Astrocyte of the spinal cord (primary cell): Measurements from ENCODE around the gene DLGAP3.

Experiments used
- DNase-seq: peaks from one replicate; pipeline ENCODE4 v3.0.0; 2011; ENCODE audit warnings: low read depth, low spot score
- H3K4me3 ChIP-seq: 2 replicates; pipeline ENCODE4 v1.5.1; 2011; ENCODE audit warnings: low read depth, mild to moderate bottlenecking, low read length, moderate library complexity
- CTCF ChIP-seq: IDR thresholded peaks from 2 replicates; pipeline ENCODE4 v1.5.1; 2012; ENCODE audit warnings: low read depth, mild to moderate bottlenecking, low read length, inconsistent platforms
- in situ Hi-C: cut with HindIII; loops from 2 replicates; pipeline ENCODE4 v1.10.0; 2017; ENCODE audit warnings: low sequenced_read_pairs

Gene DLGAP3

GRCh38 chr1:34879230-34879629 lies 50.2 kb downstream of the DLGAP3 start:
- in situ Hi-C loops: no loop called here
- TF ChIP-seq CTCF: no peak
- no peak overlapping the region for H3K4me3 ChIP-seq
- DNase-seq: no peak

GRCh38 chr1:34876406-34876805 lies 53.0 kb downstream of the DLGAP3 start:
- DNase-seq: no peak
- no peak for TF ChIP-seq CTCF
- in situ Hi-C loops: no loop called here
- no peak overlapping the region for H3K4me3 ChIP-seq

- no peak for TF ChIP-seq CTCF
- in situ Hi-C loops: no loop called here
- no peak for DNase-seq
- H3K4me3 ChIP-seq: no peak overlapping the region
Observed at GRCh38 chr1:34874296-34874952, 55.0 kb downstream of the DLGAP3 start.

- DNase-seq: no peak
- H3K4me3 ChIP-seq: no peak overlapping the region
- in situ Hi-C loops: no loop called here
- TF ChIP-seq CTCF: no peak
Observed at GRCh38 chr1:34872133-34872503, 57.3 kb downstream of the DLGAP3 start.

GRCh38 chr1:34871443-34872132 lies 57.9 kb downstream of the DLGAP3 start:
- no peak for DNase-seq
- in situ Hi-C loops: no loop called here
- TF ChIP-seq CTCF: no peak
- H3K4me3 ChIP-seq: no peak overlapping the region

GRCh38 chr1:34870395-34870794 lies 59.1 kb downstream of the DLGAP3 start:
- TF ChIP-seq CTCF: no peak
- H3K4me3 ChIP-seq: no peak overlapping the region
- in situ Hi-C loops: no loop called here
- no peak for DNase-seq
